ENCODE results near the gene CLNK. TPM values are rescaled to one million over a fixed set of nuclear protein-coding genes. Genes with fewer than 3 reads are reported as not detected.

The CLNK gene
- total RNA-seq, 4 donors from 2014 or later: 0.17 TPM; not detected in 3

DNA sequence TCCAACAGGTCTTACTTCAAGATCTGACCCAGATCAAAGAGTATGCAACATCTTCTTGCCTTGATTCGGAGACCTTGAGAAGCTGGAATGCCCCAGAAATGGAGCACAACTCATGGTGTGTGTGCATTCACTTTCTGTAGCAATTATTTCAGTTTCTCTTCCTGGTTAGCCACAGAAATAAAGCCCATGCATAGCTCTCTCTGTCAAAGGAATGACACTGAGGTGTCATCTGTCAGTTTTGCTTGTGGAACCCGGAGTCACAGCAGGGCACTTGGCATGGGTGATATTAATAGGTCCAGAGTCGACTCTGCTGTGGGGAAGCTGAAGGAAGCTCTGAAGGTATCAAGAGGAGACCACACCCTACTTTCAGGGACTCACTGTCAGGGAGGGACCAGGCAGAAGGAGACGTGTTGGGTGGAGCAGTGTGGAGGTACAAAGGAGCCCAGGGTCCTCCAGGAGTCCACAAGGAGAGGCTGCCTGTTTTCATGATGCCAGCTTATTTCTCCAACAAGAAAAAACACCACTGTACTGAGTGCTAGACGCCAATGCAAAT, 10.7 kb downstream of the CLNK start:
- no peak for TF ChIP-seq CTCF (IDR thresholded peaks at IDR 0.05; ENCODE audit: low read depth)

- no peak for TF ChIP-seq CTCF (IDR thresholded peaks at IDR 0.05; ENCODE audit: low read depth)
Observed at GRCh38 chr4:10672379-10672778, 12.2 kb downstream of the CLNK start.

GRCh38 chr4:10671799-10672198, 12.8 kb downstream of the CLNK start:
- no peak for TF ChIP-seq CTCF (IDR thresholded peaks at IDR 0.05; ENCODE audit: low read depth)

GRCh38 chr4:10671366-10671765, 13.2 kb downstream of the CLNK start:
- TF ChIP-seq CTCF (IDR thresholded peaks at IDR 0.05; ENCODE audit: low read depth): no peak

GRCh38 chr4:10670321-10670720, 14.2 kb downstream of the CLNK start:
- no peak for TF ChIP-seq CTCF (IDR thresholded peaks at IDR 0.05; ENCODE audit: low read depth)

DNA sequence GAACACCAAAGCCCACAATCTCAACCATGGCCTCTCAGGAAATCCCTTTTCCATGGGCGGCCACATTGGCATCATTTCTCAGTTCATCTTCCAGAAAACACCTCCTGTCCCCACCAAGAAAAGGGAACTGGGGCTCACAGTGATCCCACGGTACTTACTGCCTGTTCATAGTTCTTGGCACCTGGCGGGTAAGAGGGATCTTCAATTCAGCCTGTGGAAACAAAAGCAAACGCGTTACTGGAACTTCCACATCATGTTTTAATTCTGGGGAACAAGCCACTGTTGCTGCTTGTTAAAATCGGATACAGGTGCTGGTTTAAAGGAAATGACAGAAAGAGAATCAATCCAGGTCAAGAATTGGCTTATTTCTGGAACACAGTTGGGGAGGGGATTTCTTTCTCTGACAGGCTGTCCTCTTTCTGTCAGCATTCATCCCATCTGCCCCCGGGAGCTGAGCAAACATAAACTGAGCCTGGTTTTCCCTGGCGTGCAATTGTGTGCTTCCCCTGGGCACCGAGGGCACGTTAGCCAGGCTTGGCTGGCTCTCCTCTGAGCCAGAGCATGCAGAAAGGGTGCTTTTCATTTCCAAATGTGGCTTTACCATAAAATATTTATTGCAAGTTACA, 16.8 kb downstream of the CLNK start:
- no peak for TF ChIP-seq CTCF (IDR thresholded peaks at IDR 0.05; ENCODE audit: low read depth)

DNA sequence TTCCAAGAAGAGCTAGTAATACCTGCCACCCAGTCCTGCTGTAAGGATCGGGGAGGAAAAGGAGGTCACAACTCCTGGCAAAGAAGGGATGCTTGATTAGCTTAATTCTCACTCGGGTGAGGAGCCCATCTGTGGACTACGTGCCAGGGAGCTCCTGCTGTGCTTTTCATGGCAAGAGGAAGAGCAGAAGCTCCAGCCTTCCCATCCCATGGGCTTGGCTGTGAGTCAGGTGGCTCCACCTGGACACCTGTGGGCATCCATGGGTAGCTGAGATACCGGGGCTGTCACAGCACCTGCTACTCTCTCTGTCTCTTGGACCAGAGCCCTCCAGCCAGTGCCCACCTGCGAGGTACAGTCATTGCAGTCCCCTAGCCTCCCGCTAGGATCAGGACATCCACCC, 18.0 kb downstream of the CLNK start:
- TF ChIP-seq CTCF (IDR thresholded peaks at IDR 0.05; ENCODE audit: low read depth): no peak
